ENCODE data around the gene CASKIN2. TPM values are rescaled to one million over a fixed set of nuclear protein-coding genes. Genes with fewer than 3 reads are reported as not detected.
"Not testable (repeated sequence)": the region's sequence is repeated elsewhere in the genome, so short reads cannot be mapped to it uniquely, and the experiment has no call there.

The CASKIN2 gene
- total RNA-seq, 1 experiment from 2014 or later: 8.9 TPM

GRCh38 chr17:75520413-75520812 lies 5.1 kb upstream of the CASKIN2 start:
- DNase-seq (ENCODE audit: low read depth): not testable (repeated sequence)

- no peak for DNase-seq (ENCODE audit: low read depth)
Observed at GRCh38 chr17:75518983-75519537, 3.7 kb upstream of the CASKIN2 start.

GRCh38 chr17:75518201-75518600 lies 2.9 kb upstream of the CASKIN2 start:
- no peak for DNase-seq (ENCODE audit: low read depth)

GRCh38 chr17:75517297-75517865 lies 2.0 kb upstream of the CASKIN2 start:
- no peak for DNase-seq (ENCODE audit: low read depth)

GRCh38 chr17:75516619-75517296 lies 1.4 kb upstream of the CASKIN2 start:
- DNase-seq (ENCODE audit: low read depth): peak; percentile 37

- peak; percentile 87 for DNase-seq (ENCODE audit: low read depth)
Observed at GRCh38 chr17:75516255-75516618, 900 bp upstream of the CASKIN2 start, which contains the start of gene TSEN54. TSEN54 (plus strand) TSS chr17:75516528; CDS start chr17:75516561, 33 bp downstream.

DNA sequence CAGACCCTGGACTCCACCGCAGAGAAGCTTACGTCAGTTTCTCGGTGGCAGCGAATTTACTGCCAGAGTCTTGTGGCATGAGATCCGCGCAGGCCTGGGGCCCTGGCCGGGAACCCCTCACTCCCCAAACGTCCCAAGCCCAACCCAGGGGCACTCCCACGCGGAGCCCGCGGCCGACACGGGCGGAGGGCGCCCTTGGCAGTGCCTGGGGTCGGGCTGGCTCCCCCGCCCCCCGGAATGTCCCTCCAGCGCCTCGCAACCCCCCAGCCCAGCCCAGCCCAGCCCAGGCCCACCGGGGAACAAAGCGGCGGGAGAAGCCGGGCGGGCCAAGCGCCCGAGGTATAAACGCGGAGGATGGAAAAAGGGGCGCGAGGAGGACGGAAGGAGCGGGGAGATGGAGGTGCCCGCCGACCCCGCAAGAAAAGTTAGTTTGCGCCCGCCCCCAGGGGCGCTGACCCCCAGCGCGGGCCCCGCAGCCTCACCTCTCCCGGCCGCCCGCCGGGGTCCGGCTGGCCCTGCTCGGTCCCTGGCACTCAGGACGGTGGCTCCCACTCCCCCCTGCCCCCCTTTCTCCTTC lies 330 bp downstream of the CASKIN2 start:
- DNase-seq (ENCODE audit: low read depth): peak; percentile 59

DNA sequence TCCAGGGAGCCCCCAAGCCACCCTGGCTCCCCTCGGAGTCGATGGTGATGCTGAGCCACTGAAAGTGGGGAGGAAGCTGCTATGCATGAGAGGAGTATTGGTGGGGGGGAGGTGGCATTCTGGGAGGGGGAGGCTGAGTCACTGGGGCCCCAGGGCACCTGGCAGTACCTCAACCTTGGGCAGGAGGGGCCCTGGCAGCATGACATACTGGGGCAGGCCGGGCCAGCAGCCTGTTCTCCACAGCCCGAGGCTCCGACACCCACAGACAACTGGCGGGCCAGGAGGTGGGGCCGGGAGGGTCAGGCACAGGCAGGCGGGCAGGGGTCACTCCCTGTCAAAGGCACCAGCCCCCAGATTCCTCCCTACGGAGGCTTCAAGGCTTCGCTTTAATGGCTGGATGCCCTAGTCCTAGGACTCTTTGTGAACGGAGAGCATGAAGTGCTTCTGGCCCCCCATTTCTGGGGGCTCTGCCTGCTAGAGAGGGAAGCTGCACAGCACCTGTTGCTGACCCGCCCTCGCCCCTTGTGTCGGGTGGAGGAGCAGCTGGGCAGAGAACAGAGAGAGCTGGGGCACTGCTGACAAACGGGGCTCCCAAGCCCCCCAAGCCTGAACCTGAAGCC lies 928 bp downstream of the CASKIN2 start:
- DNase-seq (ENCODE audit: low read depth): peak; percentile 88

DNA sequence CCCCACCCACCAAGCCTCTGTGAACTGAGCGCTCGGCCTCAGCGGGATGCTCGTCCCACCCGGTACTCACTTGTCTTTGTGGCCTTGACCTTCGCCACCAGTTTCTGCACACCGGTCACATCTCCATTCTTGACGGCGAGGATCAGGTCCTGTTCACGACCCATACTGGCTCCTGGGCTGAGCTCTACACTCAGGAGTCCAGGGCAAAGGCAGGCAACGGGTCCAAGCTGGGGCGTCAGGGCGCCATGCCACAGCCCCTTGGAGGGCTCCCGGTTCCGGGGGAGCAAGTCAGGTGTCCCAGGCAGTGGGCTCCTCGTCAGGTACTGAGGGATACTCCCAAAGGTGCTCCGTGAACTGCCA lies 1.7 kb downstream of the CASKIN2 start:
- no peak for DNase-seq (ENCODE audit: low read depth)

GRCh38 chr17:75512926-75513640 lies 2.3 kb downstream of the CASKIN2 start:
- peak; percentile 40 for DNase-seq (ENCODE audit: low read depth)

GRCh38 chr17:75511610-75512575 lies 3.4 kb downstream of the CASKIN2 start:
- DNase-seq (ENCODE audit: low read depth): peak; percentile 46

DNA sequence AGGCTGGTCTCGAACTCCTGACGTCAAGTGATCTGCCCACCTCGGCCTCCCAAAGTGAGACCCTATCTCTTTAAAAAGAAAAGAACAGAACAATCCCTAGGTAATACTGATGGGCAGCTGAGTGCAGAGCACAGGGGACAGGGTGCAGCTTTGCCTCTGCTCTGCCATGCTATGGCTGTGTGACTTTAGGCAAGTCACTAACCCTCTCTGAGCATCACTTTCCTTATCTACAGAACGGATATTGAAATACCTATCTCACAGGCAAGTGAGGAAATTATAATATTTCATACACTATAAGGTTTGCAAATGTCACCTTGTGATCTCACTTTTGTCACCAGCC lies 4.1 kb downstream of the CASKIN2 start:
- DNase-seq (ENCODE audit: low read depth): no peak

DNA sequence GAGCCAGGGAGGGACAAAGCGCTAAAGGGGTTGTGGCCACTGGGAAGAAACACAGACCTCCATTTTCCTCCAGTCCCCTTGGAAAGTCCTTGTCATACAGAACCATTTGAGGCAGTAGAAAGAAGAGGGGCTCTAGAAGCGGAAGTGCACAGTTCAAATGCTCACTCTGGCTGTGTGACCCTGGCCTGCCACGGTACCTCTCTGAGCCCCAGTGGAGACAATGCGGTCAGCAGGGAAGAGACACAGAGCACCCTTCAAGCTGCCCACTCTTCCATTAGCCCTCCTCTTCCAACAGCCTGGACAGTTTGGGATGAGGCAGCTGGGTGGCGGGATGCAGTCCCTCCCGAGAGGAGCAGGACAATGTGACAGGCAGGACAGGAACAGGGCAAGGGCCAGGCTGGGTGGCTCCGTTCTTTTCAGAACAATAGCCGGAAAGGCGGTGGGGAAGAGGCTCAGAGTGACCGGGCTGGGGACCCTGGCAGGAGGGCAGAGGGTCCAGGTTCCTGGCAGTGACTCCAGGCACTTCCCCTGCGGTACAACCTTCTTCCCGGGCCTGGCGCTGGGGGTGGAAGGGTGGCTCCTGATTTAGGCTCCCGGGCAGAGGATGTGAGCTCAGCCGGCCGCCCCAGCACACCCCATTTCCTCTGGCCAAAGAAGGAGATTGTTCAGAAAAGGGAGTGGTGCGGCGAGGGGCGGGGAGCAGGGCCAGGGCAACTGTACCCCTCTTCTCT lies 5.6 kb downstream of the CASKIN2 start:
- no peak for DNase-seq (ENCODE audit: low read depth)

DNA sequence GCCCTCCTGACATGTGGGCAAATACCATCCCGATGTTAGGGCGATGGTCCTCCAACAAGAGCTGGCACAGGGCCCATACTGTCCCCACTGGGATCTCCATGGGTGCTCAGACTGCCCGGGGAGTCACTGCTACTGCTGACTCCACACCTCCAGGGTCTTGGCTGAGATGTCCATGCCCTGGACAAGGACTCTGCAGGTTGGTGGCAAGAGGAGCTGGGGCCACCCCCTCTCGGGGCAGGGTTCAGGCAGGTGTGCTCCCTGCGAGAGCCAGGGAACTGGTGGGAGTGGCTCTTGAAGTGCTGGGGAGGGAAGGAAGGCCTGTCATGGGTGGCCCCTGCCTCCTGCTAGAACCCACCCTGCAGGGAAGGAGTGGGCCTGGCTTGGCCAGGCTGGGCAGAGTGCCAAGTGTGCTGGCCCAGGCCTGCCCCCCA lies 6.4 kb downstream of the CASKIN2 start:
- no peak for DNase-seq (ENCODE audit: low read depth)

DNA sequence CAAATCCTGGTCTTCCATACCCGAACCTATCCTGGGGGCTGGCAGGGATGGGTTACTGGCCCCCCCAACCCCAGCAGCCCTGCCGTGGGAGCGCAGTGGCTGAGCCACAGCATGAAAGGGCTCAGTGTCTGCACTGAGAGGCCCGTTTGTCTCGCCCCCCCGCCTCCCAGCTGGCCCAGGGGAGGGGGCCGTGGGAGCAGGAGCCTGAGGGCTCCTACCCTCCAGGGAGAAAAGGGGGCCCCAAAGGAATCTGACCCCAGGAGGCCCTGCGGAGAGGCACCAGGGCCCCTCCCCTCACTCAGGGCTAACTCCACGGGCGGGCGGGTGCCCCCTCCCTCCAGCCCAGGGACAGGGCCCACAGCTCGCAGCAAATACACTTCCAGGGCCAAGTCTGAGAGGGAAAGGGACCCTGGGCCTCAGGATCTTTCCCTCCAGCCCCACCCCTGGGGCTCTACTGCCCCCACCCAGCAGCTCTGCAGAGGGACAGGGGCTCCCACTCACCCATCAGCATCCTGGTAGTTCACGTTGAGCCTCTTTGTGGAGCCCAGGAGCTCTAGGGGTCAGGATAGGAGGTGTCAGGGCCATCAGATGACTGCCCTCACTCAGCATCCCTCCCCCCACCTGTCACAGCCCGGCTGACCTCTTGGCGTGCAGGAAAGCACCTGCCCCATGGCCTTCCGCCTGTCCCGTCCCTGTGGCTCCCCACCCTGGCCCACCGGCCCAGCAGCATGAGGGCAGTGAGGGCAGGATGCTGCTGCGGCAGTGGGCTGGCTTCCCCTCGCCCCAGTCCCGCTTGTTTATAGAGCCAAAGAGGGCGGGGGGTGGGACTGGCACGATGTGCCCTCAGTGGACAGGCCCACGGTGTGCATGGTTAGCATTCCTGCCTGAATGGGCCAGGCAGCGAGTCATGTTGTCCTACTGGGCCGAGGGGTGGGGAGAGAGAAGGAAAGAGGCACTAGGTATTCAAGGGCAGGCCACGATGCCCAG lies 7.3 kb downstream of the CASKIN2 start:
- DNase-seq (ENCODE audit: low read depth): no peak

DNA sequence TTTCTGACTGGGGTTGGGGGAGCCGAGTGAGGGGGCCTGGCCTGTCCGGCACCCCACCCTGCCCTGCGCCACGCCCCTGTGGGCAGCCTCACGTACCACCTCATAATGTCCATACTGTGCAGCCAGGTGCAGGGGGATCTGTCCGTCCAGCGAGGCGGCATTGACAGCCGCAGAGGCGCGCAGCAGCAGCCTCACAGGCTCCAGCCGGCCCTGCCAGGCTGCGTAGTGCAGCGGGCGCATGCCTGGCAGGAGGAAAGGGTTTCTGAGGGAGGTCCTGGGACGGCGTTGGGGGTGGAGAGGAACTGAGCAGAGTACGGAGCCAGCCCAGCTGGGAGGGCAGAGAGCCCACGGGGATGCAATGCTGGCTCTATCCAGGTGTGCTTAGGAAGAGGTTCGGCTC lies 8.4 kb downstream of the CASKIN2 start:
- no peak for DNase-seq (ENCODE audit: low read depth)

DNA sequence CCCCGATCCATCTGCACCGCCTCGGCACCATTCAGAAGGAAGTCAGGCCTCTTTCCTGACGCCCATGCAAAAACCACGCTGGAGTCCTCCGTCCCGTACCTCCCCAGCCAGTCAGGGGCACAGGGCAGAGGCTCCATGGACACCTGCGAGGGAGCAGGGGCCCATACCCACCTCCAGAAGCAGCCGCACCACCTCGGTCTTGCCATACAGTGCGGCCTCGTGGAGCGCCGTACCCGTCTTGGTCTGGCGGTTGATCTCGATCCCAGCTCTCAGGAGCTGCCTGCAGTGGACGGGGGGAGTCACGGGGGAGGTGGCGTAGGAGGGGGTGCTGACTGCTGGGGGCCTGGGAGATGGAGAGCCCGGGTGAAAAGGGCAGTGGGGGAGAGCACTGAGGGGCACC lies 9.2 kb downstream of the CASKIN2 start:
- DNase-seq (ENCODE audit: low read depth): no peak

GRCh38 chr17:75505640-75506039 lies 9.7 kb downstream of the CASKIN2 start:
- no peak for DNase-seq (ENCODE audit: low read depth)

GRCh38 chr17:75505152-75505409 lies 10.3 kb downstream of the CASKIN2 start:
- DNase-seq (ENCODE audit: low read depth): peak; percentile 22
